Measurements from ENCODE around the gene PTMA.
"Not testable (repeated sequence)": the region's sequence is repeated elsewhere in the genome, so short reads cannot be mapped to it uniquely, and the experiment has no call there.

PTMA gene

GRCh38 chr2:231699006-231699405 is 9.3 kb upstream of the PTMA start:
- peak; percentile 48 for DNase-seq

- peak; percentile 33 for DNase-seq
Observed at GRCh38 chr2:231701456-231702373, 6.6 kb upstream of the PTMA start.

GRCh38 chr2:231704017-231704416 is 4.3 kb upstream of the PTMA start:
- no peak for DNase-seq

- DNase-seq = peak; percentile 99
Observed at GRCh38 chr2:231706731-231707624, 1.3 kb upstream of the PTMA start.

- DNase-seq = peak; percentile 84
Observed at GRCh38 chr2:231707625-231707926, 749 bp upstream of the PTMA start.

- peak; percentile 71 for DNase-seq
Observed at GRCh38 chr2:231708773-231709635, 679 bp downstream of the PTMA start.

- DNase-seq = peak; percentile 67
Observed at GRCh38 chr2:231709636-231709980, 1.3 kb downstream of the PTMA start.

GRCh38 chr2:231709981-231710798 is 1.9 kb downstream of the PTMA start:
- peak; percentile 91 for DNase-seq

GRCh38 chr2:231710799-231711676 is 2.7 kb downstream of the PTMA start:
- DNase-seq = peak; percentile 66

- no peak for DNase-seq
Observed at GRCh38 chr2:231711677-231712450, 3.5 kb downstream of the PTMA start.

GRCh38 chr2:231712451-231713021 is 4.2 kb downstream of the PTMA start:
- DNase-seq = not testable (repeated sequence)

GRCh38 chr2:231713406-231713729 is 5.0 kb downstream of the PTMA start:
- DNase-seq = not testable (repeated sequence)

- peak; percentile 90 for DNase-seq
Observed at GRCh38 chr2:231713730-231714638, 5.7 kb downstream of the PTMA start.

GRCh38 chr2:231714639-231715498 is 6.5 kb downstream of the PTMA start:
- peak; percentile 77 for DNase-seq

GRCh38 chr2:231715499-231715837 is 7.1 kb downstream of the PTMA start:
- no peak for DNase-seq

GRCh38 chr2:231715988-231716616 is 7.8 kb downstream of the PTMA start:
- DNase-seq = no peak

- DNase-seq = no peak
Observed at GRCh38 chr2:231716666-231717280, 8.4 kb downstream of the PTMA start.
